Measurements from ENCODE around the gene NDUFS4.
"Not testable (repeated sequence)": the region's sequence is repeated elsewhere in the genome, so short reads cannot be mapped to it uniquely, and the experiment has no call there.

Gene NDUFS4

GRCh38 chr5:53671447-53671846 lies 111.0 kb downstream of the NDUFS4 start:
- DNase-seq: no peak

- DNase-seq: no peak
Observed at GRCh38 chr5:53674121-53674520, 113.7 kb downstream of the NDUFS4 start.

- no peak for DNase-seq
Observed at GRCh38 chr5:53677632-53678031, 117.2 kb downstream of the NDUFS4 start.

GRCh38 chr5:53678981-53679660 lies 118.7 kb downstream of the NDUFS4 start:
- DNase-seq: peak; percentile 32

- DNase-seq: no peak
Observed at GRCh38 chr5:53681079-53681478, 120.6 kb downstream of the NDUFS4 start.

GRCh38 chr5:53691014-53691413 lies 130.6 kb downstream of the NDUFS4 start:
- no peak for DNase-seq

GRCh38 chr5:53694520-53695022 lies 134.1 kb downstream of the NDUFS4 start:
- no peak for DNase-seq

GRCh38 chr5:53710405-53710804 lies 150.0 kb downstream of the NDUFS4 start:
- DNase-seq: not testable (repeated sequence)

GRCh38 chr5:53712327-53712726 lies 151.9 kb downstream of the NDUFS4 start:
- DNase-seq: no peak

GRCh38 chr5:53713978-53714666 lies 153.7 kb downstream of the NDUFS4 start:
- no peak for DNase-seq

- no peak for DNase-seq
Observed at GRCh38 chr5:53714667-53715010, 154.2 kb downstream of the NDUFS4 start.

GRCh38 chr5:53726121-53726520 lies 165.7 kb downstream of the NDUFS4 start:
- no peak for DNase-seq

- DNase-seq: no peak
Observed at GRCh38 chr5:53730943-53731342, 170.5 kb downstream of the NDUFS4 start.
